ACC112 (cell line): Measurements from ENCODE around the gene KANK4.

Source experiments
- H2AFZ ChIP-seq: fragments of 200-600 bp; sonication (generic); one replicate; pipeline ENCODE4 v1.6.0; 2017; ENCODE audit warnings: antibody characterized with exemption, low read length; ENCODE audit not compliant: unreplicated experiment
- H3K27ac ChIP-seq: fragments of 200-600 bp; sonication (generic); 2 replicates; pipeline ENCODE4 v1.5.1; 2014; ENCODE audit warnings: low read depth, mild to moderate bottlenecking, antibody characterized with exemption, low read length, moderate library complexity
- H3K27me3 ChIP-seq: fragments of 200-600 bp; sonication (generic); 2 replicates; pipeline ENCODE4 v1.6.1; 2014; ENCODE audit warnings: mild to moderate bottlenecking, antibody characterized with exemption, low read length, moderate library complexity, mixed read lengths; ENCODE audit not compliant: insufficient read depth
- H3K36me3 ChIP-seq: fragments of 200-600 bp; sonication (generic); 2 replicates; pipeline ENCODE4 v1.6.1; 2016; ENCODE audit warnings: mild to moderate bottlenecking, antibody characterized with exemption, low read length, moderate library complexity, mixed read lengths; ENCODE audit not compliant: insufficient read depth
- H3K4me1 ChIP-seq: fragments of 200-600 bp; sonication (generic); one replicate; pipeline ENCODE4 v1.6.1; 2016; ENCODE audit warnings: low read length, mixed read lengths; ENCODE audit not compliant: insufficient read depth, unreplicated experiment, control insufficient read depth
- H3K4me3 ChIP-seq: fragments of 200-600 bp; sonication (generic); 2 replicates; pipeline ENCODE4 v1.5.1; 2014; ENCODE audit warnings: mild to moderate bottlenecking, low read depth, low read length
- H3K79me2 ChIP-seq: fragments of 200-600 bp; sonication (generic); one replicate; pipeline ENCODE4 v1.6.0; 2016; ENCODE audit warnings: low read length; ENCODE audit not compliant: control insufficient read depth, unreplicated experiment, insufficient read depth

Gene KANK4

DNA sequence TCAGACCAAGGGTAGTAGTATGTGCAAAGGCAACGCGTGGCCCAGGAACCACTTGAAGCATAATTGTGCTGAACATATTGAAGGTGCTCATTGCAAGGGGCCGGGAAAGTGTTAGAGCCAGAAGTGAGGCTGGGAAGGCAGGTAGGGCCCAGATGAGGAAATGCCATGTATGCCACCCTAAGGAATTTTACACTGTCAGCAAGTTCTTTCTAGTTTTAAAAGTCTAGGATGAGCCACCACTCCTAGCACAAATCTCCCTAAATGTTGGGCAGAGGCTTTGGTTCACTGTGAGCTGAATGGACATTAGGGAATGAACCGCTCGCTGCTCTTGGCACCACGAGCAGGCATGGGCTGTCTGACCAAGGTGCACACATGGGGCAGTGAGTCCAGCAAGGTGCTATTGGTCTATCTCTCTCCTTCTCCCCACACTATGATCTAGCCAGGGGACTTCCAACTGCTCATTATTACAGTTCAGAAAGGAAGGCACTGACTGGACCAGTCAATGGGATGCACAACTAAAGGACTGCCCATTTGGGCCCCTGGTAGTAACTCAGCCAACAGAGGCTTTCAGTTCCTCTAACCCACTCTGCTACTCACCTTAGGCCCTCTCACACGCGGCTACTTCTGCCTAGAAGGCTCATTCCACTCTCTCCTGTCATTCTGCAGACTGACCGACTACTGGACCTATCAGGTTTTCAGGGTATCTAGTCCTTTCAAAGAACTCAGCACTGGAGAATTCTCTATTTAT lies 2.0 kb downstream of the KANK4 start:
- H3K4me3 ChIP-seq, result no peak overlapping the region
- peaks cover 5% of the 10 kb centered on the region for H3K4me1 ChIP-seq
- peaks cover 74% of the 10 kb centered on the region for H3K27me3 ChIP-seq
- H3K79me2 ChIP-seq, result no peaks in the 10 kb centered on the region
- H3K27ac ChIP-seq, result no peak overlapping the region
- H3K36me3 ChIP-seq, result no peaks in the 10 kb centered on the region
- no peak overlapping the region for H2AFZ ChIP-seq

DNA sequence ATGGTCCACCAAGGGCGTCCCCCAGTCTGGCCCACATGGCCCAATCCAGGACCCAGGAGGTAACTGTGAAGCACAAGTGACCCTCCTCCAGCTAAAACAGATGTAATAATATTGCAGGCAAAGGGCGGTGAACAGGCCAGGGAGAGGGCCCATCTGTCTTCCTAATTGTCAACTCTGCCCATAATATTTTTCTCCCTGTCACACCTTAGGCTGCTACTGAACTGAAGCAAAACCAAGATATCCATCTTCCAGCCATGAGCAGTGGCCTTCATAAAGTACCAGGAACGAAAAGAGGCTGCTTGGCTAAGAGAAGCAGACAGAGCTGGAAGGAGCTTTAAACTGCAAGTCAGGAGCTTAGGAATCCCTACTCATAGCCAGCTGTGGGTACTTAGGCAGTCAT lies 3.1 kb downstream of the KANK4 start:
- peaks cover 82% of the 10 kb centered on the region for H3K27me3 ChIP-seq
- no peaks in the 10 kb centered on the region for H3K4me1 ChIP-seq

DNA sequence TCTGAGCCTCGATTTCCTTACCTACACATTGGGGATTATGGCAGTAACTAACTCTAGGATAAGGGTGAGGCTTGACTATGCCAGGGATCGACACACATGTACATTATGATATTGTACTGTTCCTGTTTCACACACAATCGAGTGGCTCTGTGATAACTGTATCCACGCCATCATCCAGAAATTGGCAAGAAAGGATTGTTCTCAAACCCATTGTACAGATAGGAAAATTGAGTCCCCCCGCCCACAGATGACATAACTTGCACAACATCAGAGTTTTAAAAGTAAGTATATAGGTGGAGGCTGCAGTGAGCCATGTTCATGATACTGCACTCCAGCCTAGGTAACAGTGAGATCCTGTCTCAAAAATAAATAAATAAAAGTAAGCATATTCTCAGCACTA lies 3.8 kb downstream of the KANK4 start:
- no peaks in the 10 kb centered on the region for H3K79me2 ChIP-seq
- H3K36me3 ChIP-seq, result no peaks in the 10 kb centered on the region
- H3K4me1 ChIP-seq, result no peaks in the 10 kb centered on the region
- H3K4me3 ChIP-seq, result no peak overlapping the region
- H3K27me3 ChIP-seq, result peaks cover 88% of the 10 kb centered on the region
- no peak overlapping the region for H3K27ac ChIP-seq
- no peak overlapping the region for H2AFZ ChIP-seq

More for the DNA sequence above, 3.1 kb downstream of the KANK4 start:
- H3K4me3 ChIP-seq, result no peak overlapping the region
- H3K79me2 ChIP-seq, result no peaks in the 10 kb centered on the region
- no peaks in the 10 kb centered on the region for H3K36me3 ChIP-seq
- H2AFZ ChIP-seq, result no peak overlapping the region
- H3K27ac ChIP-seq, result no peak overlapping the region

DNA sequence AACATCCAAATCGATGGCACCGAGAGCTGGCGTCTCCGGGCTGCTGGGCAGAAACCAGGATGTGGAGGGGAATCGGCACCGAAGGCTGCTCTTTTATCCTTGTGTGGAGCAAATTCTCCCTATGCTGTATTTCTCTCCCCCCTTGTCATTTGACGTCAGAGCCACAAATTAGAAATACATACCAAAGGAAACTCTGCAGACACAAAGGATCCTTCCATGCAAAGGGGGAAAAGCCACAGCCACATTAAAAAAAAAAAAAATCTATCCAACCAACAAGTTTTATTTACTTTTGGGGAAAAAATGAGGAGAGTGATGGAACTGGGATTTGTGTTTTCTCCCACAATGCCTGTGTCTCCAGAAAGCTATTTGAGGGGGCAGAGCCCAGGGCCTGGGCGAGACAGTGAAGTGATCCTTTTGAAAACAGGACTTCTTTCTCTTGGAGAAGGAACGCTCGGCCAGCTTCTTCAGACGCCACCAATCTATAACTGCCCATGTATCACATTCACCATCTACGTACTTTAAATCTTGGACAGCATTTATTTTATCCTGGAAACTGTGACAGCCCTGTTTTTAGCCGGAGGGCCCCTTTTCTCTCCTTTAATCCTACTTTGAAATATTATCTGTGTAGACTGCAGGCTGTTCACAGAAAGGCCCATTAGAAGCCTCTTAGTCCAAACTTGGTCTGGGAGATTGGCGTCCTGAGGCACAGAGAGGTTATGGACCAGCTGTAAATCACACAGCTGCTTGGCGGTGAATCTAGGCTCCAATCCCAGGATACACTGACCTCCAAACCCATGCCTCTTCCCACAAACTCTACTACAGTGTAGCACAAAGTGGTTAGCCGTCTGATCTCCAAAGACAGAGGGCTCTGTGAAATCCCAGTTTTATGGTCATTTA lies 4.5 kb downstream of the KANK4 start:
- Histone ChIP-seq H3K79me2 (no peaks in the 10 kb centered on the region), H3K27ac (no peak overlapping the region), H3K4me1 (no peaks in the 10 kb centered on the region), H3K4me3 (no peak overlapping the region), H3K27me3 (peaks cover 88% of the 10 kb centered on the region), H3K36me3 (no peaks in the 10 kb centered on the region), H2AFZ (no peak overlapping the region)

DNA sequence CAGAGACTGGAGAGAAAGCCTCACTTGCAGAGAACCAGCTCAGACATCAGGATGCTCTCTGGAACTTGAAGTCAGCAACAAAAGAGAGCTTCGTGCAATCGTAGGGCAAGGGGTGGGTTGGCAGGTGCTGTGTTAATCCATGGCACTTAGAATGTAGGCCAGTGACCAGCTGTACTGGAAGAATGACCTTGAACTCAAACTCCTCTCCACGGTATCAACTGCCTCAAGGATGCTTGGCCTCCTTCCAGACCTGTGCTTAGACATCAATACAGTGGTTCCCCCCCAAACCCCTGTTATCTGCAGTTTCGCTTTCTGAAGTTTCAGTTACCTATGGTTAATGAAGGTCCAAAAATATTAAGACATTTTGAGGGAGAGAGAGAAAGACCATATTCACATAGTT lies 6.5 kb downstream of the KANK4 start:
- Histone ChIP-seq H3K27ac (no peak overlapping the region), H3K4me1 (no peaks in the 10 kb centered on the region), H2AFZ (no peak overlapping the region)

DNA sequence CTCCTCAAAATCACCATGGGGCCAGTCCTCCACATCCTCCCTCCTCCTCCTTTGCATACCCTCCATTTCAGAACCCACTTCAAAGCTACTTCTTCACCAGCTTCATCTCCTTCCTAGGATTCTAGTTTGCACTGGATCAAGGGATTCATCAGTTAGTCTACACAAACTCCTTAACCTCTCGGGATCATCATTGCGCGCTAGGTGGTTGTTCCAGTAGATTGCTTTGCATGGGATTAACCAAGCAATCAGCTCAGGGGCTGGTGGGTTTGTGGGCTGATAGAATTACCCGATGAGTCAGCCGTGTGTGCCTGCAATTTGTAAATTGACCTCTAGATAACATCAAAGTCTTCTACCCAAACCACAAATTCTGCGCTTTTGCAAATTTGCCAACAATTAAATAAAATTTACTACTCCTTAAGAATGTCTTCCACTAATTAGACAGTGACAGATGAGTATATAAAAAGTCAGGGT lies 7.7 kb downstream of the KANK4 start:
- Histone ChIP-seq H3K4me1 (no peaks in the 10 kb centered on the region), H3K27me3 (peaks cover 75% of the 10 kb centered on the region), H3K4me3 (no peak overlapping the region), H3K79me2 (no peaks in the 10 kb centered on the region), H3K27ac (no peak overlapping the region), H3K36me3 (no peaks in the 10 kb centered on the region), H2AFZ (no peak overlapping the region)

More for the DNA sequence above, 6.5 kb downstream of the KANK4 start:
- peaks cover 86% of the 10 kb centered on the region for H3K27me3 ChIP-seq
- H3K79me2 ChIP-seq, result no peaks in the 10 kb centered on the region
- H3K36me3 ChIP-seq, result no peaks in the 10 kb centered on the region
- H3K4me3 ChIP-seq, result no peak overlapping the region

DNA sequence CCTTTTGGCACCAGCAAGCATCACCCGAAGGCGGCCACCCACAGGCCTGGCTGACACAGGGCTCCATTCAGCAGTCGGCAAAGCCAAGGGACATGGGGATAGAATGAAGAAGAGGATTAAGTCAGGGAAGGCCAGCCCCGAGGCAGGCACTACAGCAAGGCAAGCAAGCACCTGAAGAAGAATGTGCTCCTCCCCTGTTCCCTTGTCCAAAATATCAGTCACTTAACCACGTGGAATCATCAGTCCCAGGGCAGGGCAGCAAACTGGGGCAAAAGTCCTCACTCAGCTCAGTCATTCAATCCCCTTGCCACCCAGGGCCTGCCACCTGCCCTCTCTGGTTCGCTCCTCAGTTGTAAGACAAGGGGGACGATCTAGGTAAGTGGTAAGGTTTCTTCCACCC lies 9.3 kb downstream of the KANK4 start:
- H3K4me1 ChIP-seq, result no peaks in the 10 kb centered on the region
- H3K4me3 ChIP-seq, result no peak overlapping the region
- H3K79me2 ChIP-seq, result no peaks in the 10 kb centered on the region
- H3K27ac ChIP-seq, result no peak overlapping the region
- H2AFZ ChIP-seq, result no peak overlapping the region
- no peaks in the 10 kb centered on the region for H3K36me3 ChIP-seq
- peaks cover 59% of the 10 kb centered on the region for H3K27me3 ChIP-seq

DNA sequence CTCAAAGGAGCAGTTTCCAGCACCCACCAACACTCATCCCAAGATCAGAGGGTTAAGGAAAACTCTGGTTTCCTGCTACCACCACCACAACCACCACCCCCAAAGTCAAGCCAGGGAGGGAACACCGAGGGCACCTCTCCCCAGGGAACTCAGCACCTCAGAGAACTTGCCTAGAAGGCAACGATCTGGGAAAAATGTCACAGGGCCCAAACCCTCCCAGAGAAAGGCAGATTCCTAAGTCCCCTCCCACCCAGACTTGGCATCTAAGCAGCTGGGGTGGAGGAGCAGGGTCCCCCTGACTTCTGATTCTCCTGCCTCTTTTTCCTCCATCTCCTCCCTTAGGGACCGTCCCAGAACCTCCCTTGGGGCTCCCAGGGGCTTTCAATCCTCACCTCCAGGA lies 10.6 kb downstream of the KANK4 start:
- Histone ChIP-seq H3K27me3 (peaks cover 53% of the 10 kb centered on the region), H3K27ac (no peak overlapping the region), H3K79me2 (no peaks in the 10 kb centered on the region), H2AFZ (no peak overlapping the region), H3K4me3 (no peak overlapping the region), H3K36me3 (no peaks in the 10 kb centered on the region), H3K4me1 (no peaks in the 10 kb centered on the region)

DNA sequence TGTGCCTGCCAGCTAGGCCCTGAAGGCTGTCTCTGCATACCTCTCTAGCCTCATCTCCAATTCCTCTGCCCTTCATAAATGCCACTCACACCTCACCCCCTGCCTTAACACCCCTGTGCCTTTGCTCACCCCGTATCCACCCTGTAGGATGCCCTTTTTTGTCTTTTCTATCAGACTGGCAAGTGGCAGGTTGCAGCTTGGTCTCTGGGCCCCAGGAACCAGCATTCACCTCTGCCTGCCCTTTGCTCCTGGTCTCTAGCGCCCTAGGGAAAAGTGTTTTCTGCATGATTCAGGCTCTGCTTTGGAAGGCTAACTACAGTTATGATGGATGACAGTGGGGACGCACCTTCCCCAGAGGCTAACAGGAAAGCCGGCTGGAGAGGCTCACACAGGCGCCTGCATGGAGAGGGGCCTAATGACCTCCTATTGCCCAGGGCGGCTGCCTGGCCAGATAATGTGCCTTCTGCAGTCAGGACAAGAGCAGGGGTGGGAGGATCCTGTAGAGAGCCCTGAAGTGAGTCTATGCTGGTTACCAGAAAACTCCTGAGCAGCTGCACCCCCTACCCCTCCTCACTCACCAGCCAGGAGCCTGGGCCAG lies 11.2 kb downstream of the KANK4 start:
- Histone ChIP-seq H2AFZ (no peak overlapping the region), H3K27ac (no peak overlapping the region)

DNA sequence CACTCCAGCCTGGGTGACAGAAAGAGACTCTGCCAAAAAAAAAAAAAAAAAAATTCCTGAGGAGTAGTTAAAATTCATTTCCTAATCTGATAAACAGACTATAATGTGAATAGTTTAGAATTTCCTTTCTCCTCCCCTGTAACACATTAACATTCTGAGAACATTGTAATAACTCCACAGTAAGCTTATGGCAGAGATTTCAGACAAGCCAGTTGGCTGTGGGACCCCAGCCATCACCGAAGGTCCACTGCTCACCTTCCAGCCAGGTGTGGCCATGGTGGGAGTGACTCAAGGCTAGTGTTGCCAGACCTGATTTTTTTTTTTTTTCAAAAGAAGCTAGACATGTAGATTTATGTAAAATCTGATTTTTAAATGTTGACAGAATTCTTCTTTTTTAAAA lies 11.8 kb downstream of the KANK4 start:
- H3K4me3 ChIP-seq, result no peak overlapping the region
- no peak overlapping the region for H2AFZ ChIP-seq
- peaks cover 51% of the 10 kb centered on the region for H3K27me3 ChIP-seq
- H3K4me1 ChIP-seq, result no peaks in the 10 kb centered on the region
- no peaks in the 10 kb centered on the region for H3K36me3 ChIP-seq
- H3K27ac ChIP-seq, result no peak overlapping the region
- H3K79me2 ChIP-seq, result no peaks in the 10 kb centered on the region

More for the DNA sequence above, 11.2 kb downstream of the KANK4 start:
- Histone ChIP-seq H3K4me3 (no peak overlapping the region), H3K79me2 (no peaks in the 10 kb centered on the region), H3K4me1 (no peaks in the 10 kb centered on the region), H3K36me3 (no peaks in the 10 kb centered on the region), H3K27me3 (peaks cover 51% of the 10 kb centered on the region)
